Endothelial cell (in vitro differentiated cells): ENCODE measurements around the gene CALML3. TPM values are rescaled to one million over a fixed set of nuclear protein-coding genes. Genes with fewer than 3 reads are reported as not detected.

Source experiments
- DNase-seq: peaks from one replicate; pipeline ENCODE4 v3.0.0; 2021; ENCODE audit warnings: low spot score
- H3K27ac Mint-ChIP-seq: one replicate; pipeline ENCODE4 v1.8.0; 2021; ENCODE audit warnings: mixed read lengths, inconsistent platforms; ENCODE audit not compliant: unreplicated experiment
- H3K27me3 Mint-ChIP-seq: one replicate; pipeline ENCODE4 v1.8.0; 2021; ENCODE audit warnings: mild to moderate bottlenecking, moderate library complexity, mixed read lengths, inconsistent platforms; ENCODE audit not compliant: unreplicated experiment
- H3K36me3 Mint-ChIP-seq: one replicate; pipeline ENCODE4 v1.8.0; 2021; ENCODE audit warnings: mild to moderate bottlenecking, low read depth, mixed read lengths, inconsistent platforms; ENCODE audit not compliant: unreplicated experiment
- H3K4me1 Mint-ChIP-seq: one replicate; pipeline ENCODE4 v1.8.0; 2021; ENCODE audit warnings: mild to moderate bottlenecking, mixed read lengths, inconsistent platforms; ENCODE audit not compliant: unreplicated experiment
- H3K4me3 Mint-ChIP-seq: one replicate; pipeline ENCODE4 v1.8.0; 2021; ENCODE audit warnings: mild to moderate bottlenecking, mixed read lengths, inconsistent platforms; ENCODE audit not compliant: unreplicated experiment
- H3K9me3 Mint-ChIP-seq: one replicate; pipeline ENCODE4 v1.8.0; 2021; ENCODE audit warnings: mixed read lengths, inconsistent platforms; ENCODE audit not compliant: unreplicated experiment
- total RNA-seq: library from RNA; stranded (reverse); fragmentation: NEBNext Ultra II Directional; extraction: Animal tissue kit (Norgen Biotek cat#: 25700); gene quantifications from one replicate; pipeline ENCODE4 v1.2.1, GENCODE V29; 2021; ENCODE audit not compliant: unreplicated experiment
- TF ChIP-seq, protein P1 (sequence below): fragments of 200-600 bp; sonication (generic); IDR thresholded peaks from one replicate; pipeline ENCODE4 v1.5.0; 2021; ENCODE audit warnings: antibody characterized with exemption; ENCODE audit not compliant: unreplicated experiment

Gene CALML3
- total RNA-seq, 1 donor from 2014 or later: not detected

DNA sequence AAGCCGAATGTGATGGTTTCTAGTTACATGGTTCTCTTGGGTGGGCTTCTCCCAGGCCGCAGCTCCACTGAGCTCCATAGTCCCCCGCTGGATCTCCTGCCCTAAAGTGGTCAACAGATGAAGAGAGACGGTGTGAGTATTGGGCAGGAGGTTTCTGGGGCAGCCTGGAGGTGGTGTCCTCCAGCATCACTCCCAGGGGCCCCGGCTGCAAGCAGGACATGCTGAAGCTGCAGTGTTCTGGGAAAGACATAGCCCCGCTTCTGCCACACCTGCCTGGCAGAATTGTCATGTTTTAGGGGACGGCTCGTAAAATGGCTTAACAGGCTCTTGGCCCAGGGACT, 40.4 kb downstream of the CALML3 start:
- H3K9me3 Mint-ChIP-seq: no peaks in the 10 kb centered on the region
- no peak for DNase-seq
- H3K36me3 Mint-ChIP-seq: peaks cover 5% of the 10 kb centered on the region
- H3K27ac Mint-ChIP-seq: peak overlapping the region; percentile 24
- H3K4me1 Mint-ChIP-seq: peaks cover 30% of the 10 kb centered on the region
- TF ChIP-seq, protein P1, sequence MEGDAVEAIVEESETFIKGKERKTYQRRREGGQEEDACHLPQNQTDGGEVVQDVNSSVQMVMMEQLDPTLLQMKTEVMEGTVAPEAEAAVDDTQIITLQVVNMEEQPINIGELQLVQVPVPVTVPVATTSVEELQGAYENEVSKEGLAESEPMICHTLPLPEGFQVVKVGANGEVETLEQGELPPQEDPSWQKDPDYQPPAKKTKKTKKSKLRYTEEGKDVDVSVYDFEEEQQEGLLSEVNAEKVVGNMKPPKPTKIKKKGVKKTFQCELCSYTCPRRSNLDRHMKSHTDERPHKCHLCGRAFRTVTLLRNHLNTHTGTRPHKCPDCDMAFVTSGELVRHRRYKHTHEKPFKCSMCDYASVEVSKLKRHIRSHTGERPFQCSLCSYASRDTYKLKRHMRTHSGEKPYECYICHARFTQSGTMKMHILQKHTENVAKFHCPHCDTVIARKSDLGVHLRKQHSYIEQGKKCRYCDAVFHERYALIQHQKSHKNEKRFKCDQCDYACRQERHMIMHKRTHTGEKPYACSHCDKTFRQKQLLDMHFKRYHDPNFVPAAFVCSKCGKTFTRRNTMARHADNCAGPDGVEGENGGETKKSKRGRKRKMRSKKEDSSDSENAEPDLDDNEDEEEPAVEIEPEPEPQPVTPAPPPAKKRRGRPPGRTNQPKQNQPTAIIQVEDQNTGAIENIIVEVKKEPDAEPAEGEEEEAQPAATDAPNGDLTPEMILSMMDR: no peak
- no peak overlapping the region for H3K4me3 Mint-ChIP-seq
- H3K27me3 Mint-ChIP-seq: peaks cover 4% of the 10 kb centered on the region

DNA sequence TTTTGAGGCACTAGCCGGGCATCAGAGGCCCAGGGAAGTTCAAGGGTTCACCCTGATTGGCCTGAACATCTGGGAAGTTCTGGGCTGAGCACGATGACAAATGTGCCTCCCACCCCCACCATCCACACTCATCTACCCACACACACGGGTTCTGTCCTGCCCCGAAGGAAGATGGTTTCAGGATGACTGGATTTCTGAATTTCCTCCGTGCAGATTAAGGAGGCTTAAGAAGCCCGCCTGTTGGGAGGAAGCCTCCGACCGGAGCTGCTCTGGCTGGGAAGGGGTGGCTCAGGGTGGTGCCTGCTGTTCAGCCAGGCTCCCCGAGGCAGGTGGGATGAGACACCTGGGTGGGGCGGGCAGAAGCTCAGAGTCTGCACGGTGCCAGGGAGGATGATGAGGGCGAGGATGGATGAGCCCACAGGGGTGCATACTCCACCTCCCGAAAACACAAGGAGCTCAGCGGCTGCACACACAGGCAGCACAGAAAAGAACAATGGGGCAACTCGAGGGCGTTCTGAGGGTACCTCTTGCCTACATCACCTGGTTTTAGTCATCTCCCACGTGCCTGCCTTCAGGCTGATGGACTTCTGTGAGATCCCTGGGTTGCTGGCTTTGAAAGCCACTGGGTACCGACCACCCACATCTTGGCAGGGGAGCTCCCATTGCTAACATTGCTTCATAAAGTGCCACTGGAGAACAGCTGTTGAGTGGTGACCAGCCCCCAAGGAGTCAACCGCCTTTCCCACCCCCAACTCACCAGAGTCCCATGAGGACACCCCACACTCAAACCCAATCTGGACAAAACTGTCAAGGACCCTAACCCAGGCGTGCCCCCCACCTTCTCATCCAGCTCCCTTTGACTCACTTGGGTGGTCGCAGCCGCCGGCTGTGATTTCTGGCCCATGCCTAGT, 41.2 kb downstream of the CALML3 start:
- TF ChIP-seq, protein P1: no peak
- Mint-ChIP-seq H3K27me3 (peaks cover 4% of the 10 kb centered on the region), H3K36me3 (peaks cover 5% of the 10 kb centered on the region), H3K9me3 (no peaks in the 10 kb centered on the region), H3K4me1 (peaks cover 26% of the 10 kb centered on the region), H3K27ac (peak overlapping the region; percentile 24), H3K4me3 (no peak overlapping the region)
- DNase-seq: no peak

DNA sequence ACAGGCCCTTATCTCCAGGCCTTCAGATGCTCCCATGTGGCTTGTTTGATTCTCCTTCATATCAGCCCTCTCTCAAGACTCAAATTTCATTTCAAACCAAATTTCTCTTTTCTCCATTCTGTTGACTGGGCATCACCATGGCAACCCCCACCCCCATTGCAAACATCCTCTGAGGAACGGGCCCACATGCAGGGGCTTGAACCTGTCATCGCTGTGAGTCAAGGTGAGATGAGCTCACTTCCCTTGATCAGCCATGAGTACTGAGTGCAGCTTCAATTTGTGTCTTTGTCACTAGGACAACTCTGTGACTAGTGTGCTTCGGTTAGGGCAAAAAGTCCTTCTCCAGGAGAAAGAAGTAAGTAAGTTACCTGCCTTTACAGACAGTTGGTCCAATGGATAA, 41.9 kb downstream of the CALML3 start:
- H3K4me1 Mint-ChIP-seq: peaks cover 26% of the 10 kb centered on the region

DNA sequence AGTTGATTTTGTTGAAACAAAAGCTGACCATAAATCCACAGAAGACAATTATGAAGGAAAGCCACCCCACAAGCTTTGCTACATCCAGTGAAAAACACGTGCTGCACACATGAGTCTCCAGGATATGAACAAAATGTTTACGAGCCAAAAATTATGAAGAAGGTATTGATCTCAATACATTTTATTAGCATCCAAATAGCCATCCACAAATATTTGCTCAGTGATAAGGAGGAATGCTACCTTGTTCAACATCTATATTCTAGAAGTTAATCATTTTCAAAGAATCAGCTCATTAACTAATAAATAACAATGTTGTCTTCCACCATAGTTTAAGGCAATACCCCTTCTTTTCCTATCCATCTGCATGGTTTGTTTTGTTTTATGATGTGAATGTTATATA, 42.7 kb downstream of the CALML3 start:
- H3K9me3 Mint-ChIP-seq: no peaks in the 10 kb centered on the region
- no peak overlapping the region for H3K4me3 Mint-ChIP-seq
- H3K27me3 Mint-ChIP-seq: peaks cover 4% of the 10 kb centered on the region
- peaks cover 4% of the 10 kb centered on the region for H3K36me3 Mint-ChIP-seq
- no peak for DNase-seq
- H3K4me1 Mint-ChIP-seq: peaks cover 25% of the 10 kb centered on the region
- TF ChIP-seq, protein P1: no peak
- no peak overlapping the region for H3K27ac Mint-ChIP-seq

More for the DNA sequence above, 41.9 kb downstream of the CALML3 start:
- Mint-ChIP-seq H3K9me3 (no peaks in the 10 kb centered on the region), H3K36me3 (peaks cover 5% of the 10 kb centered on the region), H3K27me3 (peaks cover 4% of the 10 kb centered on the region), H3K4me3 (no peak overlapping the region), H3K27ac (no peak overlapping the region)
- no peak for DNase-seq
- TF ChIP-seq, protein P1: no peak

DNA sequence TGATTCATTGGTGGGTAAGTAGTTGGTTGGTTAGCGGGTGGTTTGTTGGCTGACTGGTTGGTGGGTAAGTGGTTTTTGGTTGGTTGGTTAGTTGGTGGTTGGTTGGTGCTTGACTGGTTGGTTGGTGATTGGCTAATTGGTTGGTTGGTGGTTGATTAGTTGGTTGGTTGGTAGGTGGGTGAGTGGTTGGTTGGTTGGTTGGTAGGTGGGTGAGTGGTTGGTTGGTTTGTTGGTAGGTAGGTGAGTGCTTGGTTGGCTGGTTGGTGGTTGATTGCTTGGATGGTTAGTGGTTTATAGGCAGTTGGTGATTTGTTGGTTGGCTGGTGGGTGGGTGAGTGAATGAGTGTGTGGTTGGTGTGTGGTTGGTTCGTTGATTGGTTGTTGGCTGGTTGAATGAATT, 44.2 kb downstream of the CALML3 start:
- no peak overlapping the region for H3K27ac Mint-ChIP-seq
- TF ChIP-seq, protein P1: no peak
- no peak for DNase-seq
- no peaks in the 10 kb centered on the region for H3K9me3 Mint-ChIP-seq
- H3K4me3 Mint-ChIP-seq: no peak overlapping the region
- peaks cover 15% of the 10 kb centered on the region for H3K4me1 Mint-ChIP-seq
- no peaks in the 10 kb centered on the region for H3K36me3 Mint-ChIP-seq
- peaks cover 2% of the 10 kb centered on the region for H3K27me3 Mint-ChIP-seq
